H1 (cell line): ENCODE data around the gene PDZRN4. TPM values are rescaled to one million over a fixed set of nuclear protein-coding genes. Genes with fewer than 3 reads are reported as not detected.

ENCODE experiments used
- CTCF ChIA-PET: fragments of 300-600 bp; sonication (Branson Sonifier 250); formaldehyde crosslinking; loops from one replicate; lab custom pipeline; 2021; ENCODE audit not compliant: partially characterized antibody; lab: Charles Lee
- POLR2A ChIA-PET: fragments of 300-600 bp; sonication (Branson Sonifier 250); formaldehyde crosslinking; loops from one replicate; lab custom pipeline; 2021; ENCODE audit warnings: inconsistent platforms; ENCODE audit not compliant: partially characterized antibody; lab: Charles Lee
- DNase-seq, 2 experiments: peaks; one replicate each; pipeline versions ENCODE4 v3.0.0 to v3.0.0-alpha.2; 2010 to 2022; ENCODE audit warnings: low spot score in 2 of 2, low read depth in 1 of 2, mixed read lengths in 1 of 2
- FAIRE-seq: peaks from 2 replicates; lab custom pipeline; 2011; peaks lifted over from hg19 to GRCh38; lab: Jason Lieb, UNC
- H2AFZ ChIP-seq: 2 replicates; pipeline ENCODE4 v1.8.1; 2012; ENCODE audit warnings: low read length, inconsistent platforms
- H2AK5ac ChIP-seq: 2 replicates; pipeline ENCODE4 v1.6.1; 2013; ENCODE audit warnings: low read depth, low read length
- H2BK120ac ChIP-seq: replicated peaks from 2 replicates; pipeline ENCODE3; 2013; ENCODE audit warnings: low read depth, low read length, inconsistent platforms
- H2BK12ac ChIP-seq: 2 replicates; pipeline ENCODE4 v1.6.1; 2013; ENCODE audit warnings: low read depth, low read length
- H2BK15ac ChIP-seq: 2 replicates; pipeline ENCODE4 v1.6.1; 2013; ENCODE audit warnings: low read length
- H2BK20ac ChIP-seq: 2 replicates; pipeline ENCODE4 v1.6.1; 2013; ENCODE audit warnings: low read length
- H2BK5ac ChIP-seq: 2 replicates; pipeline ENCODE4 v1.6.1; 2013; ENCODE audit warnings: low read depth, low read length
- H3K14ac ChIP-seq: 2 replicates; pipeline ENCODE4 v1.6.1; 2013; ENCODE audit warnings: inconsistent platforms; ENCODE audit not compliant: insufficient read length
- H3K18ac ChIP-seq: 2 replicates; pipeline ENCODE4 v1.6.1; 2013; ENCODE audit warnings: low read length; ENCODE audit errors: extremely low read depth
- H3K23ac ChIP-seq: 2 replicates; pipeline ENCODE4 v1.6.1; 2013; ENCODE audit warnings: inconsistent platforms; ENCODE audit not compliant: insufficient read length
- H3K23me2 ChIP-seq: 2 replicates; pipeline ENCODE4 v1.6.1; 2013; ENCODE audit warnings: low read depth, low read length
- H3K27ac ChIP-seq: 2 replicates; pipeline ENCODE4 v1.6.1; 2011; ENCODE audit warnings: low read depth, low read length, inconsistent platforms
- H3K27me3 ChIP-seq, 4 experiments: replicated peaks in 1 of 4; 1 replicate in 1 of 4; 2 replicates in 3 of 4; pipeline versions ENCODE4 v1.6.1 to v1.8.1; 2011 to 2013; ENCODE audit warnings: low read length in 3 of 4, mild to moderate bottlenecking in 3 of 4, inconsistent platforms in 2 of 4, mixed read lengths in 2 of 4, moderate library complexity in 1 of 4; ENCODE audit not compliant: control insufficient read depth in 3 of 4, insufficient read depth in 3 of 4; ENCODE audit errors: extremely low read depth in 1 of 4
- H3K36me3 ChIP-seq, 4 experiments: 2 replicates each; pipeline versions ENCODE4 v1.6.1 to v1.8.1; 2011 to 2013; ENCODE audit warnings: mild to moderate bottlenecking in 4 of 4, low read length in 3 of 4, moderate library complexity in 2 of 4, control low read depth in 1 of 4, inconsistent platforms in 1 of 4; ENCODE audit not compliant: insufficient read depth in 4 of 4, control insufficient read depth in 2 of 4
- H3K4ac ChIP-seq: replicated peaks from 2 replicates; pipeline ENCODE3; 2013; ENCODE audit warnings: low read length, low read depth, mixed read lengths, inconsistent platforms; ENCODE audit not compliant: insufficient read length
- H3K4me1 ChIP-seq, 4 experiments: replicated peaks in 1 of 4; 1 replicate in 1 of 4; 2 replicates in 3 of 4; pipeline versions ENCODE4 v1.6.1 to v1.8.1; 2011 to 2013; ENCODE audit warnings: low read length in 3 of 4, inconsistent platforms in 2 of 4, mixed read lengths in 1 of 4; ENCODE audit not compliant: insufficient read depth in 4 of 4, control insufficient read depth in 3 of 4
- H3K4me2 ChIP-seq, 2 experiments: 2 replicates each; pipeline versions ENCODE4 v1.6.1 to v1.8.1; 2011 to 2013; ENCODE audit warnings: low read depth in 2 of 2, low read length in 2 of 2, control low read depth in 1 of 2, inconsistent platforms in 1 of 2, mild to moderate bottlenecking in 1 of 2; ENCODE audit not compliant: insufficient read depth in 1 of 2
- H3K4me3 ChIP-seq, 4 experiments: fragments of 200-600, 300-600 bp in 1 of 4; sonication (generic), shearing (Covaris generic), sonication (Bioruptor Twin) in 1 of 4; 2 replicates each; pipeline versions ENCODE4 v1.5.1 to v1.8.1; 2011 to 2016; ENCODE audit warnings: low read length in 4 of 4, low read depth in 3 of 4, control low read depth in 2 of 4, inconsistent platforms in 2 of 4, mild to moderate bottlenecking in 2 of 4, mixed read lengths in 1 of 4, moderate library complexity in 1 of 4; ENCODE audit not compliant: insufficient read depth in 2 of 4; ENCODE audit errors: extremely low read depth in 1 of 4
- H3K56ac ChIP-seq: replicated peaks from 2 replicates; pipeline ENCODE3; 2013; ENCODE audit warnings: low read depth, mild to moderate bottlenecking, mixed read lengths, low read length, inconsistent platforms; ENCODE audit not compliant: insufficient read length
- H3K79me1 ChIP-seq: 2 replicates; pipeline ENCODE4 v1.6.1; 2013; ENCODE audit warnings: low read depth, low read length, control low read depth
- H3K79me2 ChIP-seq, 2 experiments: 2 replicates each; pipeline versions ENCODE4 v1.6.1 to v1.8.1; 2012 to 2013; ENCODE audit warnings: low read length in 2 of 2, mild to moderate bottlenecking in 2 of 2, inconsistent platforms in 1 of 2; ENCODE audit not compliant: insufficient read depth in 2 of 2, control insufficient read depth in 1 of 2
- H3K9ac ChIP-seq, 4 experiments: replicated peaks in 1 of 4; 1 replicate in 1 of 4; 2 replicates in 3 of 4; pipeline versions ENCODE4 v1.6.1 to v1.8.1; 2011 to 2013; ENCODE audit warnings: low read depth in 3 of 4, low read length in 3 of 4, control low read depth in 2 of 4, mild to moderate bottlenecking in 2 of 4, moderate library complexity in 2 of 4, inconsistent platforms in 1 of 4; ENCODE audit errors: extremely low read depth in 1 of 4
- H3K9me3 ChIP-seq, 2 experiments: 2 replicates each; pipeline versions ENCODE4 v1.6.1 to v1.8.1; 2012 to 2013; ENCODE audit warnings: mild to moderate bottlenecking in 2 of 2, moderate library complexity in 2 of 2, control low read depth in 1 of 2, inconsistent platforms in 1 of 2, low read depth in 1 of 2, low read length in 1 of 2, mixed read lengths in 1 of 2; ENCODE audit not compliant: insufficient read depth in 2 of 2
- H4K20me1 ChIP-seq, 2 experiments: replicated peaks in 1 of 2; 2 replicates each; pipeline versions ENCODE3 to v1.8.1; 2011 to 2013; ENCODE audit warnings: inconsistent platforms in 2 of 2, low read length in 2 of 2, mild to moderate bottlenecking in 1 of 2; ENCODE audit not compliant: insufficient read depth in 2 of 2, control insufficient read depth in 1 of 2
- H4K5ac ChIP-seq: 2 replicates; pipeline ENCODE4 v1.6.1; 2013; ENCODE audit warnings: low read length, low read depth, mixed read lengths, inconsistent platforms; ENCODE audit not compliant: insufficient read length
- H4K8ac ChIP-seq: 2 replicates; pipeline ENCODE4 v1.8.0; 2013; ENCODE audit warnings: mild to moderate bottlenecking, moderate library complexity, low read length, inconsistent platforms; ENCODE audit not compliant: insufficient read depth; ENCODE audit errors: extremely low read depth
- H4K91ac ChIP-seq: replicated peaks from 2 replicates; pipeline ENCODE3; 2013; ENCODE audit warnings: low read length, mixed read lengths, inconsistent platforms; ENCODE audit not compliant: insufficient read length
- ATF2 ChIP-seq: IDR thresholded peaks from 2 replicates; pipeline ENCODE4 v1.6.1; 2012; ENCODE audit warnings: low read length, inconsistent platforms
- EZH2 ChIP-seq: fragments of 200-600 bp; sonication (generic); IDR thresholded peaks from 2 replicates; pipeline ENCODE4 v1.7.1; 2012; ENCODE audit warnings: low read depth, mild to moderate bottlenecking, moderate library complexity, low read length, inconsistent platforms; ENCODE audit not compliant: severe bottlenecking
- GTF2F1 ChIP-seq: IDR thresholded peaks from 2 replicates; pipeline ENCODE4 v1.6.1; 2012; ENCODE audit warnings: low read depth, low read length, improper control_type of control experiment, borderline replicate concordance
- JUN ChIP-seq: IDR thresholded peaks from 2 replicates; pipeline ENCODE4 v1.6.1; 2011; ENCODE audit warnings: low read depth, mild to moderate bottlenecking, improper control_type of control experiment, low read length
- JUND ChIP-seq: IDR thresholded peaks from 2 replicates; pipeline ENCODE4 v1.6.1; 2011; ENCODE audit warnings: mild to moderate bottlenecking, improper control_type of control experiment, low read length
- KDM4A ChIP-seq: IDR thresholded peaks from one replicate; pipeline ENCODE4 v1.7.1; 2012; ENCODE audit warnings: low read depth, mild to moderate bottlenecking, moderate library complexity, low read length, inconsistent platforms; ENCODE audit not compliant: severe bottlenecking
- KDM5A ChIP-seq: fragments of 200-600 bp; IDR thresholded peaks from 2 replicates; pipeline ENCODE4 v1.7.1; 2012; ENCODE audit warnings: mild to moderate bottlenecking, low read length, inconsistent platforms, mixed read lengths
- MAFK ChIP-seq: IDR thresholded peaks from 2 replicates; pipeline ENCODE4 v1.6.1; 2012; ENCODE audit warnings: low read depth, mild to moderate bottlenecking, improper control_type of control experiment, low read length
- POLR2A ChIP-seq, 2 experiments: IDR thresholded peaks; 1 replicate in 1 of 2; 2 replicates in 1 of 2; pipeline ENCODE4 v1.6.1; 2011; ENCODE audit warnings: low read depth in 2 of 2, low read length in 2 of 2, mild to moderate bottlenecking in 2 of 2; ENCODE audit errors: control extremely low read depth in 1 of 2
- POLR2AphosphoS5 ChIP-seq: IDR thresholded peaks from 2 replicates; pipeline ENCODE4 v1.6.1; 2011; ENCODE audit warnings: low read depth, low read length
- SUZ12 ChIP-seq: fragments of 200-600 bp; sonication (generic); IDR thresholded peaks from 2 replicates; pipeline ENCODE4 v1.6.1; 2012; ENCODE audit warnings: mild to moderate bottlenecking, inconsistent platforms, low read length, moderate library complexity, mixed read lengths
- whole genome bisulfite sequencing, 2 experiments: shearing (Covaris generic) in 1 of 2; methylation state at CpG; one replicate each; pipeline versions ENCODE4 v1.1.6 to v1.1.7; 2013 to 2015; ENCODE audit warnings: low lambda C conversion rate in 2 of 2, mixed read lengths in 2 of 2, inconsistent platforms in 1 of 2, low coverage in 1 of 2, missing lambda C conversion rate in 1 of 2; ENCODE audit not compliant: insufficient replicate concordance in 2 of 2, insufficient coverage in 1 of 2, insufficient read length in 1 of 2; ENCODE audit errors: extremely low coverage in 1 of 2, missing lambda C conversion rate in 1 of 2; 5-methylcytosine and 5-hydroxymethylcytosine counted together
- polyA plus RNA-seq, 7 experiments: library from polyadenylated mRNA; depleted of rRNA in 3 of 7; stranded (reverse) in 5 of 7; unstranded in 2 of 7; fragments of >200 nt in 5 of 7; fragments of 200-250 nt in 2 of 7; gene quantifications; 1 replicate in 5 of 7; 2 replicates in 1 of 7; 4 replicates in 1 of 7; pipeline versions ENCODE4 v1.2.1 to v1.2.3, GENCODE V29; 2011 to 2013; ENCODE audit warnings: missing spikeins in 2 of 7, mixed read lengths in 2 of 7
- total RNA-seq: library from RNA; stranded (reverse); fragmentation: NEBNext Ultra II Directional; extraction: Animal tissue kit (Norgen Biotek cat#: 25700); gene quantifications from 2 replicates; pipeline ENCODE4 v1.2.1, GENCODE V29; 2021

PDZRN4 gene
- total and polyA plus RNA-seq, 2 of the 8 experiments (the other 6 are each of a cell fraction or from before 2014, with no cell fraction given) = not detected

- H3K4me1 ChIP-seq = no peaks in the 10 kb centered on the region
- H2BK120ac ChIP-seq = no peak overlapping the region
- no peak overlapping the region for H3K4me3 ChIP-seq
- no peaks in the 10 kb centered on the region for H3K9me3 ChIP-seq
- H2BK15ac ChIP-seq = no peak overlapping the region
- no peak overlapping the region for H3K18ac ChIP-seq
- H3K9ac ChIP-seq = no peak overlapping the region
- no peak overlapping the region for H3K56ac ChIP-seq
- H2AK5ac ChIP-seq = no peak overlapping the region
- H3K79me2 ChIP-seq = no peaks in the 10 kb centered on the region
- ChIA-PET POLR2A (no interaction called here), CTCF (interaction anchor here (0.7 to 1.0 kb wide), 2 partner anchors 9 to 30 kb away, joined by 3 read pairs; no protein-coding TSS in a partner anchor)
- H4K20me1 ChIP-seq = no peaks in the 10 kb centered on the region
- no peaks in the 10 kb centered on the region for H3K27me3 ChIP-seq
- H3K23me2 ChIP-seq = no peaks in the 10 kb centered on the region; the same call in 1 of the 2 replicates
- no peak overlapping the region for H4K91ac ChIP-seq
- H3K36me3 ChIP-seq = no peaks in the 10 kb centered on the region
- 94% methylated on average over 2 of the region's 2 CpGs; no CpG with 5 or more reads in 1 of the 2 experiments for WGBS, 2 experiments
- FAIRE-seq = no peak
- H4K5ac ChIP-seq = no peak overlapping the region
- no peaks in the 10 kb centered on the region for H3K79me1 ChIP-seq
- H3K4ac ChIP-seq = no peak overlapping the region
- no peak overlapping the region for H3K4me2 ChIP-seq
- H2BK20ac ChIP-seq = no peak overlapping the region
- no peak overlapping the region for H2AFZ ChIP-seq
- no peak overlapping the region for H3K27ac ChIP-seq
- H3K23ac ChIP-seq = no peak overlapping the region
- no peak overlapping the region for H2BK5ac ChIP-seq
- no peak overlapping the region for H4K8ac ChIP-seq
- TF ChIP-seq MAFK = no peak
- no peak for TF ChIP-seq JUND
- no peak for TF ChIP-seq EZH2
- no peak for TF ChIP-seq ATF2
- TF ChIP-seq KDM4A = no peak
- TF ChIP-seq POLR2A (IDR thresholded peaks at IDR 0.05; ENCODE audit: control extremely low read depth in 1 of 2, low read depth in 2 of 2, low read length in 2 of 2) = no peak
- TF ChIP-seq POLR2AphosphoS5 = no peak
- no peak for TF ChIP-seq GTF2F1
- no peak for TF ChIP-seq SUZ12
- TF ChIP-seq JUN = no peak
- TF ChIP-seq KDM5A = no peak
- TF ChIP-seq, all 59 proteins: peak for 0
- DNase-seq = no peak
- no peak overlapping the region for H3K14ac ChIP-seq
- H2BK12ac ChIP-seq = no peak overlapping the region
Observed at GRCh38 chr12:41310367-41310766, 122.2 kb downstream of the PDZRN4 start.
